Measurements from ENCODE around the gene ITIH2. TPM values are rescaled to one million over a fixed set of nuclear protein-coding genes. Genes with fewer than 3 reads are reported as not detected.

The ITIH2 gene
- polyA plus RNA-seq, 3 donors: not detected

- Mint-ChIP-seq H3K9me3 (no peaks in the 10 kb centered on the region), H3K36me3 (peaks cover 44 to 46% of the 10 kb centered on the region in 2 donors), H3K4me3 (no peak overlapping the region), H3K4me1 (no peaks in the 10 kb centered on the region), H3K27me3 (ENCODE audit: low read depth in 3 of 3) (peaks cover 0 to 1% (median 0%) of the 10 kb centered on the region in 3 donors), H3K27ac (no peak overlapping the region)
- no peak overlapping the region for H3K9ac ChIP-seq (ENCODE audit: insufficient read depth, low read length, poor library complexity, severe bottlenecking)
- H3K36me3 ChIP-seq (replicated peaks in 1 of 2; ENCODE audit: control insufficient read depth in 1 of 2, insufficient read depth in 2 of 2, low read length in 2 of 2): peaks cover 45 to 52% of the 10 kb centered on the region in 2 donors
- no peaks in the 10 kb centered on the region for H3K4me1 ChIP-seq (ENCODE audit: control insufficient read depth in 1 of 2, insufficient read depth in 2 of 2, low read length in 2 of 2)
- intact Hi-C loops (cut with micrococcal nuclease): no loop called here
- H2AFZ ChIP-seq (ENCODE audit: insufficient read depth, low read depth, low read length, poor library complexity, severe bottlenecking): no peak overlapping the region
- H4K20me1 ChIP-seq (ENCODE audit: insufficient read depth, low read length): no peaks in the 10 kb centered on the region
- H3K4me3 ChIP-seq (replicated peaks in 1 of 3; ENCODE audit: low read depth in 2 of 3, low read length in 3 of 3): no peak overlapping the region
- no peaks in the 10 kb centered on the region for H3K27me3 ChIP-seq (ENCODE audit: control insufficient read depth in 2 of 2, insufficient read depth in 2 of 2, low read length in 2 of 2)
- 100% methylated on average over 3 of the region's 5 CpGs for WGBS (ENCODE audit: insufficient coverage)
- H3K4me2 ChIP-seq (replicated peaks; ENCODE audit: extremely low read depth, low read length, poor library complexity, severe bottlenecking): no peak overlapping the region
- no peaks in the 10 kb centered on the region for H3K79me2 ChIP-seq (ENCODE audit: insufficient read depth, low read length)
- no peak overlapping the region for H3K27ac ChIP-seq (ENCODE audit: low read depth in 1 of 2, low read length in 2 of 2)
- no peaks in the 10 kb centered on the region for H3K9me3 ChIP-seq (replicated peaks in 1 of 2; ENCODE audit: control insufficient read depth in 1 of 2, insufficient read depth in 1 of 2, low read length in 2 of 2)
- DNase-seq: no peak
- no peak for TF ChIP-seq CTCF (IDR thresholded peaks at IDR 0.05)
Observed at GRCh38 chr10:7750222-7750621, 47.1 kb downstream of the ITIH2 start.

GRCh38 chr10:7752251-7752650 lies 49.1 kb downstream of the ITIH2 start:
- peaks cover 0 to 1% (median 0%) of the 10 kb centered on the region in 3 donors for H3K27me3 Mint-ChIP-seq (ENCODE audit: low read depth in 3 of 3)
- H3K9me3 Mint-ChIP-seq: no peaks in the 10 kb centered on the region
- H3K27ac ChIP-seq (ENCODE audit: low read depth in 1 of 2, low read length in 2 of 2): no peak overlapping the region
- 100% methylated on average over 4 of the region's 6 CpGs for WGBS (ENCODE audit: insufficient coverage)
- no peaks in the 10 kb centered on the region for H3K79me2 ChIP-seq (ENCODE audit: insufficient read depth, low read length)
- no peaks in the 10 kb centered on the region for H3K4me1 ChIP-seq (ENCODE audit: control insufficient read depth in 1 of 2, insufficient read depth in 2 of 2, low read length in 2 of 2)
- DNase-seq: no peak
- intact Hi-C loops (cut with micrococcal nuclease): no loop called here
- H3K4me1 Mint-ChIP-seq: no peaks in the 10 kb centered on the region
- H3K4me3 ChIP-seq (replicated peaks in 1 of 3; ENCODE audit: low read depth in 2 of 3, low read length in 3 of 3): no peak overlapping the region
- H3K4me3 Mint-ChIP-seq: no peak overlapping the region
- H3K36me3 ChIP-seq (replicated peaks in 1 of 2; ENCODE audit: control insufficient read depth in 1 of 2, insufficient read depth in 2 of 2, low read length in 2 of 2): peaks cover 64 to 73% of the 10 kb centered on the region in 2 donors
- no peak for TF ChIP-seq CTCF (IDR thresholded peaks at IDR 0.05)
- no peak overlapping the region for H3K27ac Mint-ChIP-seq
- H2AFZ ChIP-seq (ENCODE audit: insufficient read depth, low read depth, low read length, poor library complexity, severe bottlenecking): no peak overlapping the region
- H4K20me1 ChIP-seq (ENCODE audit: insufficient read depth, low read length): peaks cover 5% of the 10 kb centered on the region
- no peaks in the 10 kb centered on the region for H3K27me3 ChIP-seq (ENCODE audit: control insufficient read depth in 2 of 2, insufficient read depth in 2 of 2, low read length in 2 of 2)
- no peaks in the 10 kb centered on the region for H3K9me3 ChIP-seq (replicated peaks in 1 of 2; ENCODE audit: control insufficient read depth in 1 of 2, insufficient read depth in 1 of 2, low read length in 2 of 2)
- H3K36me3 Mint-ChIP-seq: peaks cover 58 to 65% of the 10 kb centered on the region in 2 donors
- H3K9ac ChIP-seq (ENCODE audit: insufficient read depth, low read length, poor library complexity, severe bottlenecking): no peak overlapping the region
- H3K4me2 ChIP-seq (replicated peaks; ENCODE audit: extremely low read depth, low read length, poor library complexity, severe bottlenecking): no peak overlapping the region

All from CD14-positive monocyte (primary cell).